ENCODE measurements around the gene CAPZA1. TPM values are rescaled to one million over a fixed set of nuclear protein-coding genes. Genes with fewer than 3 reads are reported as not detected.

The CAPZA1 gene
- total RNA-seq, 6 experiments from 2014 or later: 34.8 to 85.8 (median 54.7) TPM

DNA sequence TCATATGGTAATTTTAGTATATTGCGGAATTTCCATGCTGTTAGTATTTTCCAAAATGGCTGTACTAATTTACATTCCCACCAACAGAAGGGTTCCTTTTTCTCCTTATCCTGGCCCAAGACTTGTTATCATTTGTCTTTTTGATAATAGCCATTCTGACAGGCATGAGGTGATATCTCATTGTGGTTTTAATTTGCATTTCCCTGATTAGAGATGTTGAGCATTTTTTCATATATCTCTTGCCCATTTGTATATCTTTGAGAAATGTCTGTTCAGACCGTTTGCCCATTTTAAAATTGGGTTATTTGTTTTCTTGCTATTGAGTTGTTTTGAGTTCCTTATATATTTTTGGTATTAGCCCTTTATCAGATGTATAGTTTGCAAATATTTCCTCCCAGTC, 14.0 kb downstream of the CAPZA1 start:
- ATAC-seq: no peak
- no peaks in the 10 kb centered on the region for H3K36me3 ChIP-seq
- peaks cover 0 to 37% (median 12%) of the 10 kb centered on the region in 4 donors for H3K4me1 ChIP-seq
- H3K9me3 ChIP-seq: no peaks in the 10 kb centered on the region
- H3K4me3 ChIP-seq: no peak overlapping the region
- WGBS (ENCODE audit: insufficient coverage, low coverage, low lambda C conversion rate, missing lambda C conversion rate): 88% methylated on average over 2 of the region's 2 CpGs
- no peak for DNase-seq
- no peaks in the 10 kb centered on the region for H3K27me3 ChIP-seq
- intact Hi-C loops (cut with DNase I): no loop called here
- no peak overlapping the region for H3K27ac ChIP-seq
- TF ChIP-seq, protein P1, sequence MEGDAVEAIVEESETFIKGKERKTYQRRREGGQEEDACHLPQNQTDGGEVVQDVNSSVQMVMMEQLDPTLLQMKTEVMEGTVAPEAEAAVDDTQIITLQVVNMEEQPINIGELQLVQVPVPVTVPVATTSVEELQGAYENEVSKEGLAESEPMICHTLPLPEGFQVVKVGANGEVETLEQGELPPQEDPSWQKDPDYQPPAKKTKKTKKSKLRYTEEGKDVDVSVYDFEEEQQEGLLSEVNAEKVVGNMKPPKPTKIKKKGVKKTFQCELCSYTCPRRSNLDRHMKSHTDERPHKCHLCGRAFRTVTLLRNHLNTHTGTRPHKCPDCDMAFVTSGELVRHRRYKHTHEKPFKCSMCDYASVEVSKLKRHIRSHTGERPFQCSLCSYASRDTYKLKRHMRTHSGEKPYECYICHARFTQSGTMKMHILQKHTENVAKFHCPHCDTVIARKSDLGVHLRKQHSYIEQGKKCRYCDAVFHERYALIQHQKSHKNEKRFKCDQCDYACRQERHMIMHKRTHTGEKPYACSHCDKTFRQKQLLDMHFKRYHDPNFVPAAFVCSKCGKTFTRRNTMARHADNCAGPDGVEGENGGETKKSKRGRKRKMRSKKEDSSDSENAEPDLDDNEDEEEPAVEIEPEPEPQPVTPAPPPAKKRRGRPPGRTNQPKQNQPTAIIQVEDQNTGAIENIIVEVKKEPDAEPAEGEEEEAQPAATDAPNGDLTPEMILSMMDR (IDR thresholded peaks at IDR 0.05): no peak
- TF ChIP-seq POLR2A (IDR thresholded peaks at IDR 0.05): no peak

DNA sequence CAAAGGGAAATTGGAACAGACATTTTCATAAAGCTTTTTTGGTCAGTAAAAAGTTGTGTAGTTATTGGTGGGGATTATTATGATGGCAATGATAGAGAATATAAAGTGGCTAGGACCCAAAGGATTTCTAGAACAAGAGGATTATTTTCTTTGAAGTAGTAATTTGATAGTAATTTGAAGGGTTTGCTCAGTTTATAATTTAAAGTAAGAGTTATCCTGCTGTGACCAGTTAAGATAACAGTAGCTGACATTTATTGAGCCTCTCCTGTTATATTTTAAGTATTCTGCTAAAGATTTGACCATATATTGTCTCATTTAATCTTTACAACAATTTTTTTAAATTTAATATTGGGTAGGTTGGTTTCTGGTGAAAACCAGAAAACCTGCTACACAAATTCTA, 14.7 kb downstream of the CAPZA1 start:
- TF ChIP-seq POLR2A (IDR thresholded peaks at IDR 0.05): no peak
- TF ChIP-seq, protein P1 (IDR thresholded peaks at IDR 0.05): no peak
- Histone ChIP-seq H3K27ac (no peak overlapping the region), H3K36me3 (no peaks in the 10 kb centered on the region), H3K9me3 (no peaks in the 10 kb centered on the region), H3K4me1 (peaks cover 0 to 33% (median 12%) of the 10 kb centered on the region in 4 donors), H3K4me3 (no peak overlapping the region), H3K27me3 (no peaks in the 10 kb centered on the region)
- ATAC-seq (no peak), DNase-seq (no peak)
- intact Hi-C loops (cut with DNase I): no loop called here

DNA sequence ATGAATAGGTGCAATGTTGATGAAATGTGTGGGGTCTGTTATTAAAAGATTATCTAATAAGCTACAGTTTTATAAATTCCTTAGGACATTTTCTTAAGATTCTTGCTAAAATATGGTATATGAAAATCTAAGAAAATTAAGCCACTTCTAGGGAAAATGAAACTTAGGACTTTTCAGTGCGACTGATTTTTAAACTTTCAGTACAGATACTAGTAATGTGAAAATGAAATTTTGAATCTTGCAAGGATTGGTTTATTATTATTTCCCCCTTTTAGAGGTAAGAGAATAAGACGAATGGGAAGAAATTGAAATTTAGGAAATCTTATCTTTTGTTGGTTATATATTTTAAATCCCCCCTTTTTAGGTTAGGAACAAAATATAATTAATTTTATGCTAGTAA, 16.4 kb downstream of the CAPZA1 start:
- H3K27ac ChIP-seq: no peak overlapping the region
- peaks cover 0 to 33% (median 12%) of the 10 kb centered on the region in 4 donors for H3K4me1 ChIP-seq
- DNase-seq (no peak), ATAC-seq (no peak)
- TF ChIP-seq, protein P1 (IDR thresholded peaks at IDR 0.05): no peak
- TF ChIP-seq POLR2A (IDR thresholded peaks at IDR 0.05): no peak
- H3K36me3 ChIP-seq: no peaks in the 10 kb centered on the region
- H3K9me3 ChIP-seq: no peaks in the 10 kb centered on the region
- no peak overlapping the region for H3K4me3 ChIP-seq
- H3K27me3 ChIP-seq: no peaks in the 10 kb centered on the region
- 62% methylated on average over 2 of the region's 2 CpGs for WGBS (ENCODE audit: insufficient coverage, low coverage, low lambda C conversion rate, missing lambda C conversion rate)
- intact Hi-C loops (cut with DNase I): no loop called here

DNA sequence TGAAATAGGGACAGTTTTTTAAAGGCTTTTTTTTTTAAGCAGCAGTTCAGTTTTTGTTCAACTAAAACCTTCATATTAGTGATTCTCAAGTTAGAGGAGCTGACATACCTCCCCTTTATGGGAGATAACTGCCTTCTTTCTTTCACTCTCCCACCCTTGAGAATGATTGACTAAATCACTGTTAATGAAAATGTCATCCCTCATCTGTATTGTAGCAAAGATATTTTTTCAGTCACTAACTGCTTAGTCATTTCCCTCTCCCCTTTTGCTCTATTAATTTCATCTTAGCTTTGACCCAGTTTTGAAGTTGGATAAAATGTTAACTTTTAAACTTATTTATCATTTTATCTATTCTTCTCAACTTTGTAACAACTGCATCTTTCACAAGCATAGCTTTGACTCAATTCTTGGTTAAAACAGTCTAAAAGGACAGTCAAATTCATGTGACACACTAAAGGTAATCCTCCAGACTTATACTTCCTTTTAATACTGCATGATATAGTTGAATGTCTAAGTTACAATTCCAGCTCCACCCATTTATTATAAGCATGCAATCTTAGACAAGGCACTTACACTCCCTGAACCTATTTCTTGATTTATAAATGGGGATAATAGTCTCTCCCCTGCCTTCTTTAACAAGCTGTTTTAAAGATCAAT, 17.1 kb downstream of the CAPZA1 start:
- Histone ChIP-seq H3K4me1 (peaks cover 0 to 33% (median 12%) of the 10 kb centered on the region in 4 donors), H3K27me3 (no peaks in the 10 kb centered on the region), H3K4me3 (no peak overlapping the region), H3K36me3 (no peaks in the 10 kb centered on the region), H3K27ac (peak overlapping the region in 1 of 3 donors; percentile 3), H3K9me3 (no peaks in the 10 kb centered on the region)
- ATAC-seq (peak in 1 of 4 donors; percentile 27), DNase-seq (no peak)
- no peak for TF ChIP-seq POLR2A (IDR thresholded peaks at IDR 0.05)
- intact Hi-C loops (cut with DNase I): no loop called here

DNA sequence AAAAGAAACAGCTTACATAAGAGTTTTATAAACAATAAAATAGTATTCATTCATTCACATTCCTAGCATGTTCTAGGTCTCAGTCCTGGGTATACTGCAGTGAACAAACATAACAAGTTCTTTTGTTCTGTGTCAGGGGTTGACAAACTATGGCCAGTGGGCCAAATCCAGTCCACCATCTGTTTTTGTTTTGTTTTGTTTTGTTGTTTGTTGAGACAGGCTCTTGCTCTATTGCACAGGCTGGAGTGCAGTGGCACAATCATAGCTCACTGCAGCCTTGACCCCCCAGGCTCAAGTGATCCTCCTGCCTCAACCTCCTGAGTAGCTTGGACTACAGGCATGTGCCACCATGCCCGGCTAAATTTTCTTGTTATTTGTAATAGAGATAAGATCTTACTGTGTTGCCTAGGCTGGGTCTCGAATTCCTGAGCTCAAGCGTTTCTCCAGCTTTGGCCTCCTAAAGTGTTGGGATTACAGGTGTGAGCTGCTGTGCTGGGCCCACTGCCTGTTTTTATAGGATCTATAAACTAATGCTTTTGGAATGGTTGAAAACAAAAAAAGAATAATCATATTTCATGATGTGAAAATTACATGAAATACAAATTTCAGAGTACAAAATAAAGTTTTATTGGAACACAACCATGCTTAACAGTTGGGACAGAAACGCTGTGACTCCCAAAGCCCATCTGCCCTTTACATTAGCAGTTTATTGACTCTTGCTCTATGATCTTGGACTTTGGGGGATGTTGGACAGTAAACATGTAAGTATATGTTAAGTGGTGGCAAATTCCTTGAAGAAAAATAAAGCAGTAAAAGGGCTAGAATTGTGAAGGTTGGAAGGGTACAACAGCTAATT, 17.9 kb downstream of the CAPZA1 start:
- Histone ChIP-seq H3K27ac (peak overlapping the region in 1 of 3 donors; percentile 3), H3K9me3 (no peaks in the 10 kb centered on the region), H3K27me3 (no peaks in the 10 kb centered on the region), H3K4me1 (peaks cover 0 to 33% (median 12%) of the 10 kb centered on the region in 4 donors), H3K4me3 (no peak overlapping the region), H3K36me3 (no peaks in the 10 kb centered on the region)
- 85% methylated on average over 4 of the region's 4 CpGs for WGBS (ENCODE audit: insufficient coverage, low coverage, low lambda C conversion rate, missing lambda C conversion rate)
- no peak for TF ChIP-seq POLR2A (IDR thresholded peaks at IDR 0.05)
- TF ChIP-seq, protein P1 (IDR thresholded peaks at IDR 0.05): no peak
- peak in 2 of 4 donors; percentile 11 to 31 for ATAC-seq
- DNase-seq: no peak
- intact Hi-C loops (cut with DNase I): no loop called here
